HG03460 (cell line): ENCODE data around the gene MYOM3.
"Not testable (repeated sequence)": the region's sequence is repeated elsewhere in the genome, so short reads cannot be mapped to it uniquely, and the experiment has no call there.

Experiments
- ATAC-seq: cut with Tn5 transposase; IDR thresholded peaks from one replicate; pipeline ENCODE4 v1.9.1; 2021; ENCODE audit not compliant: unreplicated experiment

MYOM3 gene

GRCh38 chr1:24043345-24044032, 68.4 kb downstream of the MYOM3 start:
- ATAC-seq = no peak

- no peak for ATAC-seq
These were observed 69.6 kb downstream of the MYOM3 start for GRCh38 chr1:24042315-24042714.

GRCh38 chr1:24036088-24036487, 75.8 kb downstream of the MYOM3 start:
- ATAC-seq = no peak

- ATAC-seq = no peak
These were observed 79.0 kb downstream of the MYOM3 start for GRCh38 chr1:24032981-24033380.

GRCh38 chr1:24030976-24031516, 80.9 kb downstream of the MYOM3 start:
- ATAC-seq = not testable (repeated sequence)

GRCh38 chr1:24027838-24028468, 84.0 kb downstream of the MYOM3 start:
- ATAC-seq = no peak

GRCh38 chr1:24022581-24023361, 89.2 kb downstream of the MYOM3 start:
- no peak for ATAC-seq

GRCh38 chr1:24021403-24022266, 90.3 kb downstream of the MYOM3 start:
- ATAC-seq = no peak

GRCh38 chr1:24020470-24020869, 91.5 kb downstream of the MYOM3 start:
- ATAC-seq = no peak

GRCh38 chr1:24020025-24020424, 91.9 kb downstream of the MYOM3 start:
- no peak for ATAC-seq

- no peak for ATAC-seq
These were observed 93.0 kb downstream of the MYOM3 start for GRCh38 chr1:24018611-24019580.

GRCh38 chr1:24015221-24016210, 96.4 kb downstream of the MYOM3 start:
- ATAC-seq = no peak

- ATAC-seq = not testable (repeated sequence)
These were observed 99.1 kb downstream of the MYOM3 start for GRCh38 chr1:24012878-24013277.

- ATAC-seq = no peak
These were observed 101.3 kb downstream of the MYOM3 start for GRCh38 chr1:24010650-24011049.

GRCh38 chr1:24009406-24009805, 102.5 kb downstream of the MYOM3 start:
- ATAC-seq = no peak

- not testable (repeated sequence) for ATAC-seq
These were observed 103.3 kb downstream of the MYOM3 start for GRCh38 chr1:24008574-24009184.

- ATAC-seq = no peak
These were observed 104.9 kb downstream of the MYOM3 start for GRCh38 chr1:24007079-24007478.
